ENCODE results near the gene DAP3.
"Not testable (repeated sequence)": the region's sequence is repeated elsewhere in the genome, so short reads cannot be mapped to it uniquely, and the experiment has no call there.

The DAP3 gene

DNA sequence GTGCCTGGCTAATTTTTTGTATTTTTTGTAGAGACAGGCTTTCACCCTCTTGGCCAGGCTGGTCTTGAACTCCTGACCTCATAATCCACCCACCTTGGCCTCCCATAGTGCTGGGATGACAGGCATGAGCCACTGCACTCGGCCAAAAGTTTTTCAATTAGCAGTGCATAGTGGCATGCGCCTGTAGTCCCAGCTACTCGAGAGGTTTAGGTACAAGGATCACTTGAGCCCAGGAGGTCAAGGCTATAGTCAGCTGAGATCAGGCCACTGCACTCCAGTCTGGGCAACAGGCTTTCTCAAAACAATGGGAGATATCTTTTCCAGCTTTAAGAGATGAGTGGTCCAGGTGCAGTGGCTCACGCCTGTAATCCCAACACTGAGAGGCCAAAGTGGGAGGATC, 30.8 kb downstream of the DAP3 start:
- no peak for DNase-seq

GRCh38 chr1:155725142-155725541, 36.3 kb downstream of the DAP3 start:
- no peak for DNase-seq

DNA sequence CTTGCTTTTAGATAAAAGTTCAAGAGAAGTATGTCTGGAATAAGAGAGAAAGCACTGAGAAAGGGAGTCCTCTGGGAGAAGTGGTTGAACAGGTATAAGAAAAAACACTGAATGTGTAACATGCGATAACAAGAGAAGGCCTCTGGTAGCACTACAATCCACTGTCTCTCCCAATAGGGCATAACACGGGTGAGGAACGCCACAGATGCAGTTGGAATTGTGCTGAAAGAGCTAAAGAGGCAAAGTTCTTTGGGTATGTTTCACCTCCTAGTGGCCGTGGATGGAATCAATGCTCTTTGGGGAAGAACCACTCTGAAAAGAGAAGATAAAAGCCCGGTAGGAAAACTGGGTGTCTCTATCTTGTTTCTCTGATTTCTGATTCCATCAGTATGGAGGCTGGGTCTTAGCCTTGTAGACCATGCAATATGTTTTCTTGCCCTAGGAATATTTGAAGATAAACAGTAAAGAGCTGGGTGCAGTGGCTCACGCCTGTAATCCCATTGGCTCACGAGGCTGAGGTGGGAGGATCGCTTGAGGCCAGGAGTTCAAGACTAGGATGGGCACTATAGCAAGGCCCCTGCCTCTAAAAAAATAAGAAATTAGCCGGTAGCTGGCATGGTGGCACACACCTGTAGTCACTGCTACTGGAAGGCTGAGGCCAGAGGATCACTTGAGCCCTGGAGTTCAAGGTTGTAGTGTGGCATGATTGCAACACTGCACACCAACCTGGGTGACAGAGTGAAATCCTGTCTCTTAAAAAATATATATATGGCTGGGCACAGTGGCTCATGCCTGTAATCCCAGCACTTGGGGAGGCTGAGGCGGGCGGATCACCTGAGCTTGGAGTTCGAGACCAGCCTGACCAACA, 40.4 kb downstream of the DAP3 start:
- peak; percentile 71 for DNase-seq

GRCh38 chr1:155740995-155741394, 52.1 kb downstream of the DAP3 start:
- DNase-seq: no peak

GRCh38 chr1:155741908-155742307, 53.0 kb downstream of the DAP3 start:
- no peak for DNase-seq

- no peak for DNase-seq
Observed at GRCh38 chr1:155744711-155745283, 55.9 kb downstream of the DAP3 start.

GRCh38 chr1:155745284-155746228, 56.7 kb downstream of the DAP3 start:
- DNase-seq: peak; percentile 92

- DNase-seq: not testable (repeated sequence)
Observed at GRCh38 chr1:155747586-155747985, 58.7 kb downstream of the DAP3 start.

DNA sequence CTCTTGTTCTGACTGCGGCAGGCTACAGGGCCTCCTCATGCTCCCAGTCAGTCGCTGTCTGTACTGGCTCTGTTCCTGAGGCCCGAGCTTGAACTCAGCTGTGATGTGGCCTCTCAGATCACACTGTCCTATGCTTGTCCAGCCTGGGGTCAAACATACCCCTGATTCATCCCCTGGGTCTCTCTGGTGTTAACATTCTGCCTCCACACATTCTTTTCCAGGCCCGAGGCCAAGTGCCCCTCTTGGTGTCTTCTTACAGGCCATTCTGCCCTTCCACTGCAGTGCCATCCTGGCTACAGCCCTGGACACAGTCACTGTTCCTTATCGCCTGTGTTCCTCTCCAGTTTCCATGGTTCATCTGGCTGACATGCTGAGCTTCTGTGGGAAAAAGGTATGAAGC, 59.2 kb downstream of the DAP3 start:
- DNase-seq: not testable (repeated sequence)

GRCh38 chr1:155759017-155759416, 70.1 kb downstream of the DAP3 start:
- DNase-seq: not testable (repeated sequence)

DNA sequence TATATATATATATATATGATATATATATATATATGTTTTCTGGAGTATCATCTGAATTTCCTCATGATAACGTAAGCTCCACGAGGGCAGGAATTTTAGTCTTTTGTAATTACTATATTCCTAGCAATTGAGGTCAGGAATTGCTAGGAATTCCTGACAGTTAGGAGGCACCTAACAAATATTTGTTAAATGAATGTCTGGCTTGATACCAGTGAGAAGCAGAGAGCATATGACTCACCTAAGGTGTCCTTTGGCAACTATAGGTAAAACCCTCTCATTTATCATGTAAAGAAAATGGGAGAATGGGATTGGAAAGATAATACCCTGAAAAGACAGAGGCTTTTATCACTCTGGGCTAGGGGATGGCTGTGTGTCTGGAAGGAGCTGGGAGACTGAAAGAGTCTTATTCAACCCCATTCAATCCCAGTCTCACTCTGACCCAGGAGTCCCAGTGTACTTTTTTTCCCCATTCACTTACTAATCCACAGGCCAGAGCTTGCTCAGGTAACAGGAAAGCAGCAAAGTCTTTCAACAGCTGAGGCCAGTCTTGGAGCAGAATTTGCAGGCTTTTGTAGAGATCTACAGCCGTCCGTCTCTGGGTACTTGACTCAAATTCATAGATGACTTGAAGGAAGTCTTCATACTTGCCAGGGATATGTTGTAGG, 71.2 kb downstream of the DAP3 start:
- no peak for DNase-seq

- DNase-seq: no peak
Observed at GRCh38 chr1:155760751-155761475, 72.0 kb downstream of the DAP3 start.

- no peak for DNase-seq
Observed at GRCh38 chr1:155761736-155762405, 73.0 kb downstream of the DAP3 start.

DNA sequence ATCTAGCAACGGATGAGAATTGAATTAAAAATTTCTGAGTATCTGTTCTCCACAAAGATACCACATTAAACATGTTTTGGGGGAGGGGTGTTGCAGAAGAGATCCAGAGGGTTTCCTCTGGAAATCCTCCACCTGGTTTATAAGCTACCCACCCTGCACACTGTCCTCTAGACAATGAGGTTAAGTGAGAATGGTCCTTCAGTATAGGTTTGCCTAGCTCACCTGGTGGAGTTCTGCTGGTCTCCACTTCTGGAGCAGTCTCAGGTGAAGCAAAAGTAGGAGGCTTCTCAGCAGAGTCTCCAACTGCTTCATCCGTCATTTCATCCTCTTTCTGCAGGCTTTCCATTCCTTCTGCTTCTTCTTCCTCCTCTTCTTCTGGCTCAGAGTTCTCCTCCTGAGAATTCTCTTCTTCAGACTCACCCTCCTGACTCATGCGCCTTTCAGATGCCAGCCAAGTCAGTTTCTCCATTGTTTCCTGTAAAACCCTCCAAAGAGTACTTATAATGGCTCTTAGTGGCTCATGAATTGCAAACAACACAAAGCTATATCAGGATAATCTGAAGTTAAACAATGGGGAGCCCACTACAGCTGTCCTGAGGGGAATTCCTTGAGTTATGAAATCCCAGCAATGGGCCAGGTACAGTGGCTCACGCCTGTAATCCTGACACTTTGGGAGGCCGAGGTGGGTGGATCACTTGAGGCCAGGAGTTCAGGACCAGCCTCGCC, 74.4 kb downstream of the DAP3 start:
- DNase-seq: peak; percentile 19

DNA sequence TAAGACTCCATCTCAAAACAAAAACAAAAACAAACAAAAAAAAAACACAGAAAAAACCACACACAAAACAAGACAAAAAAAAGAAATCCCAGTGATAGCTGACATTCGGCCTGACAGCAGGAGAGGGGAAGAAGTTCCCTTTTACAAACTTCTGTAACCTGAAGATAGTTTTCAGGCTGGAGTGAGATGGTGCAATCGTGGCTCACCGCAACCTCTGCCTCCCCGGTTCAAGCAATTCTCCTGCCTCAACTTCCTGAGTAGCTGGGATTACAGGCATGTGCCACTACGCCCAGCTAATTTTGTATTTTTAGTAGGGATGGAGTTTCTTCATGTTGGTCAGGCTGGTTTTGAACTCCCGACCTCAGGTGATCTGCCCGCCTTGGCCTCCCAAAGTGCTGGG, 75.1 kb downstream of the DAP3 start:
- not testable (repeated sequence) for DNase-seq

GRCh38 chr1:155767399-155767989, 78.6 kb downstream of the DAP3 start:
- not testable (repeated sequence) for DNase-seq

GRCh38 chr1:155769257-155769656, 80.4 kb downstream of the DAP3 start:
- no peak for DNase-seq

DNA sequence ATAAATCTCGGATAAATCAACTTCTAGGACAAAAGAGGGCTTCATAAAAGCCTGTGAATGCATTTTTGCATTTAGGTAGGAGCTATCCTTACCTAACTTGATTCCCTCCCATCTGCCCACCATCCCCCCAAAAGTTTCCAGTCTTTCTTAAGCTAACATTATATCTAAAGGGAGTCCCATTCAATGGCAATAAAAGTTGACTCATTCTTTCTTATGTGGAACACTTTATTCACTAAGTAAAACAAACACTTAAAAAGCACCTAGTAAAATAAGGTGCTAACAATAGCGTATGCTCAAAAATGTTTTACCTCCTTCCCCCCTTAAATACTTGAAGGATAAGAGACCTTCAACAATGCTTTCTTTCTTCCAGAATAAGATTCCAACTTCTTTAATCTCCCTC, 84.3 kb downstream of the DAP3 start:
- no peak for DNase-seq

GRCh38 chr1:155776414-155776813, 87.5 kb downstream of the DAP3 start:
- DNase-seq: no peak

DNA sequence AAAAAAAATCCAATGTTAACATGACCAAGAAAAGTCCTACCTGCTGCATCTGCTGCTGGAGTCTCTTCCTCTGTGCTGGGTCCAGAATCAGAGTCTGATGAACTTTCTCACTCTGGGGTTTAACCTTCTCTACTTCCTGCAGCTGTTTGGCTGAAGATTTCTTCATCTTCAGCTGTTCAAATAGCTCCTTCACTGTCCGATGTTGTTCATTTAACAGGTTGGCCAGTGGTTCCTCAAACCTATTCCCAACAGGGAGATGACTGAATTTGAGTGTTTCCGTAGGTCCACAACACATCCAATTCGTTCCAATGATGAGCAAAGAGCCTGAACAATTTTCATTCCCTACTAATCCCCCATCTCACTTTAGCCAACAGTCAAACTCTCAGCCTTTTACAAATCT, 88.7 kb downstream of the DAP3 start:
- DNase-seq: no peak
